Activated CD4-positive, alpha-beta memory T cell treated with anti-CD3 and anti-CD28 coated beads, Interleukin-2, amount 10 ng/mL, durations not matched to agents 7 days and 5 days (primary cell): ENCODE results near the gene RAB6A. TPM values are rescaled to one million over a fixed set of nuclear protein-coding genes. Genes with fewer than 3 reads are reported as not detected.

ENCODE experiments used
- CTCF ChIA-PET: fragments of 350-600 bp; sonication (Branson Sonifier 250); formaldehyde crosslinking; loops from one replicate; lab custom pipeline; 2021; ENCODE audit warnings: antibody characterized with exemption, inconsistent platforms; lab: Charles Lee
- POLR2A ChIA-PET: fragments of 350-600 bp; sonication (Branson Sonifier 250); formaldehyde crosslinking; loops from one replicate; lab custom pipeline; 2021; ENCODE audit warnings: antibody characterized with exemption; lab: Charles Lee
- DNase-seq: peaks from one replicate; pipeline ENCODE4 v3.0.0-alpha.2; 2020
- H3K27ac Mint-ChIP-seq: one replicate; pipeline ENCODE4 v1.8.0; 2021; ENCODE audit warnings: mild to moderate bottlenecking, mixed read lengths
- H3K27me3 Mint-ChIP-seq: one replicate; pipeline ENCODE4 v1.8.0; 2021; ENCODE audit warnings: mixed read lengths
- H3K36me3 Mint-ChIP-seq: one replicate; pipeline ENCODE4 v1.8.0; 2021; ENCODE audit warnings: low read depth, mixed read lengths
- H3K4me1 Mint-ChIP-seq: one replicate; pipeline ENCODE4 v1.8.0; 2021; ENCODE audit warnings: mixed read lengths
- H3K4me3 Mint-ChIP-seq: one replicate; pipeline ENCODE4 v1.8.0; 2021; ENCODE audit warnings: mild to moderate bottlenecking, mixed read lengths
- H3K9me3 Mint-ChIP-seq: one replicate; pipeline ENCODE4 v1.8.0; 2021; ENCODE audit warnings: mixed read lengths
- total RNA-seq, 2 experiments: library from RNA; stranded (reverse); gene quantifications; one replicate each; pipeline ENCODE4 v1.2.3, GENCODE V29; 2021

RAB6A gene
- total RNA-seq, 2 experiments from 2014 or later: 104 to 108 TPM

DNA sequence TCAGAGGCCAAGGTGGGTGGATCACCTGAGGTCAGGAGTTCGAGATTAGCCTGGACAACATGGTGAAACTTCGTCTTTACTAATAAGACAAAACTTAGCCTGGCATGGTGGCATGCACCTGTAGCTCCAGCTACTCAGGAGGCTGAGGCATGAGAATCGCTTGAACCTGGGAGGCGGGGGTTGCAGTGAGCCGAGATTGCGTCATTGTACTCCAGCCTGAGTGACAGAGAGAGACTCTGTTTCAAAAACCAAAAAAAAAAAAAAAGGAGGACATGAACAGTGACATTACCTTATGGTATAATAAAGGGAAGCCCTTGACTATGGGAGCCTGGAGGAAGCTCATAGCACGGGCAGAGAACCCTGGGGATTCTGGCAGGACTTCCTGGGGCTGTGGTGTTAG, 131.0 kb downstream of the RAB6A start:
- Mint-ChIP-seq H3K4me1 (peaks cover 6% of the 10 kb centered on the region), H3K36me3 (no peaks in the 10 kb centered on the region), H3K27ac (no peak overlapping the region), H3K4me3 (no peak overlapping the region), H3K27me3 (peaks cover 1% of the 10 kb centered on the region), H3K9me3 (peaks cover 2% of the 10 kb centered on the region)
- POLR2A ChIA-PET: interaction anchor here (0.6 kb wide), 1 partner anchor 120 kb away, joined by 3 read pairs; no protein-coding TSS in a partner anchor
- DNase-seq: no peak
- CTCF ChIA-PET: no interaction called here

DNA sequence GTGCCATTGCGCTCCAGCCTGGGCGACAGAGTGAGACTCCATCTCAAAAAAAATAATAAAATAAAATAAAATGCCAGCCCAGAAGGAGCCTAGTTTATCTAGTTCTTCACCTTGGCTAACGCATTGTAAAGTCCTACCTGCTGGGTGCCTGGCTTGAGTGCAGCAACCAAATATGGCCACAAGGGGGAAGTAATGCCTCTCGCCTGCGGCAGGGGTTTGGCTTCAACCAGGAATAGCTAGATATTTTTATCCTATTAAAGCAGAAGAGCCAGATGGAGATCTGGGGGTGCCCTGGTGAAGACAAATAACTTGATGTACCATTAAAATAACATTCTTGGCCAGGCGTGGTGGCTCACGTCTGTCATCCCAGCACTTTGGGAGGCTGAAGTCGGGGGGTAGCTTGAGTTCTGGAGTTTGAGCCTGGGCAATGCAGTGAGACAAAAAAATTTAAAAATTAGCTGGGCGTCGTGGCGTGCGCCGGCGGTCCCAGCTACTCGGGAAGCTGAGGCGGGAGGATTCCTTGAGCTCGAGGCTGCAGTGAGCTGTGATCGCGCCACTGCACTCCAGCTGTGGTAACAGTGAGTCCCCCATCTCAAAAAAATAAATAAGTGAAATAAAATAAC, 135.1 kb downstream of the RAB6A start:
- H3K27me3 Mint-ChIP-seq: peaks cover 22% of the 10 kb centered on the region
- CTCF ChIA-PET: interaction anchor here (0.7 to 5.8 kb wide), 31 partner anchors 9 to 696 kb away, joined by 3 to 126 read pairs (median 4); partner anchors contain the start of genes PLEKHB1 and RAB6A
- peak; percentile 67 for DNase-seq
- H3K9me3 Mint-ChIP-seq: no peaks in the 10 kb centered on the region
- H3K4me1 Mint-ChIP-seq: peaks cover 2% of the 10 kb centered on the region
- H3K36me3 Mint-ChIP-seq: no peaks in the 10 kb centered on the region
- H3K4me3 Mint-ChIP-seq: no peak overlapping the region
- POLR2A ChIA-PET: interaction anchor here (0.8 to 1.2 kb wide), 3 partner anchors 27 to 36 kb away, joined by 3 read pairs; no protein-coding TSS in a partner anchor
- no peak overlapping the region for H3K27ac Mint-ChIP-seq

Other genes starting within 250 kb of the RAB6A start
- 10 to 100 TPM; 22.2 to 24.0 TPM for gene FAM168A, start 163.0 kb downstream of the RAB6A start, total RNA-seq
- 1 to 10 TPM; 8.4 to 8.6 TPM for gene PLEKHB1, start 114.5 kb downstream of the RAB6A start, total RNA-seq
- gene MRPL48, start 26.8 kb upstream of the RAB6A start, total RNA-seq: 10 to 100 TPM; 35.9 to 45.5 TPM
- 10 to 100 TPM; 49.8 to 51.5 TPM for gene COA4, start 115.8 kb upstream of the RAB6A start, total RNA-seq
- 10 to 100 TPM; 21.6 TPM for gene PAAF1, start 115.9 kb upstream of the RAB6A start, total RNA-seq
- not detected for gene DNAJB13, start 190.0 kb upstream of the RAB6A start, total RNA-seq
- 100 to 1,000 TPM; 400 to 407 TPM for gene UCP2, start 221.8 kb upstream of the RAB6A start, total RNA-seq
- 1 to 10 TPM; 1.8 to 2.4 TPM for gene UCP3, start 248.0 kb upstream of the RAB6A start, total RNA-seq